Measurements from ENCODE around the gene SMIM45.

DNA sequence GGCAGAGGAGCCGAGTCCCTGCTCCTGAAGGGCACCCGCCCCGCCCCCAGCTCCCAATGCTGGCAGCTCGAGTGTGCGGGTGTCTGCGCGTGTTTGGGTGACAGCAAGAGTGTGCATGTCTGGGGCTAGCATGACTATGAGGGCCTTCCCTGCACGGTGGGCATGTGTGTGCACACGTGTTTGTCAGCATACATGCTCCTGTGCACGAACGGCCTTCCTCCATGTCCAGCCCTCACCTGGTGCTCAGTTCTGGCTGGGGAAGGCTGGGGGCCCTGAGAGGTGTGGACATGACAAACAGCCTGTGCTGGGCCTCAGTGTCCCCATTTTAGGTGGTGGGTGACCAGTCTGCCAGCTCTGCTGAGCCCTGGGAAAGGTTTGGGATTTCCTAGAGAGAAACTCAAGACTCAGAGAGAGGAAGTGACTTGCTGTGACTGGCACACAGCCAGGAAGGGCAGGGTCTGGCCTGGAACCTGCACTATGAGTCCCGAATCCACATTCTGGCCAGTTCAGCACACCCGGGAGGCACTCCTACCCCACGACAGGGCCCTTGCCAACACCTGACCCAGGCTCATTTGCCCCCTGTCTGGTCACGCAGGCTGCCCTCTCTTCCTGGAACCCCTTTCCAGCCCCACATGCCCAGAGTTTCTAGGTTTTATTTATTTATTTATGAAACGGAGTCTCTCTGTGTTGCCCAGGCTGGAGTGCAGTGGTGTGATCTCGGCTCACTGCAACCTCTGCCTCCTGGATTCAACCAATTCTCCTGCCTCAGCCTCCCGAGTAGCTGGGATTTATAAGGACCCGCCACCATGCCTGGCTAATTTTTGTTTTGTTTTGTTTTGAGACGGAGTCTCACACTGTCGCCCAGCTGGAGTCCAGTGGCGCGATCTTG lies 33.8 kb upstream of the SMIM45 start:
- TF ChIP-seq, protein P1, sequence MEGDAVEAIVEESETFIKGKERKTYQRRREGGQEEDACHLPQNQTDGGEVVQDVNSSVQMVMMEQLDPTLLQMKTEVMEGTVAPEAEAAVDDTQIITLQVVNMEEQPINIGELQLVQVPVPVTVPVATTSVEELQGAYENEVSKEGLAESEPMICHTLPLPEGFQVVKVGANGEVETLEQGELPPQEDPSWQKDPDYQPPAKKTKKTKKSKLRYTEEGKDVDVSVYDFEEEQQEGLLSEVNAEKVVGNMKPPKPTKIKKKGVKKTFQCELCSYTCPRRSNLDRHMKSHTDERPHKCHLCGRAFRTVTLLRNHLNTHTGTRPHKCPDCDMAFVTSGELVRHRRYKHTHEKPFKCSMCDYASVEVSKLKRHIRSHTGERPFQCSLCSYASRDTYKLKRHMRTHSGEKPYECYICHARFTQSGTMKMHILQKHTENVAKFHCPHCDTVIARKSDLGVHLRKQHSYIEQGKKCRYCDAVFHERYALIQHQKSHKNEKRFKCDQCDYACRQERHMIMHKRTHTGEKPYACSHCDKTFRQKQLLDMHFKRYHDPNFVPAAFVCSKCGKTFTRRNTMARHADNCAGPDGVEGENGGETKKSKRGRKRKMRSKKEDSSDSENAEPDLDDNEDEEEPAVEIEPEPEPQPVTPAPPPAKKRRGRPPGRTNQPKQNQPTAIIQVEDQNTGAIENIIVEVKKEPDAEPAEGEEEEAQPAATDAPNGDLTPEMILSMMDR (IDR thresholded peaks at IDR 0.05) = no peak
- TF ChIP-seq EP300 (IDR thresholded peaks at IDR 0.05) = no peak

Data from ovary (tissue), 3 donors.